H9 (cell line): ENCODE data around the gene VAPA. TPM values are rescaled to one million over a fixed set of nuclear protein-coding genes. Genes with fewer than 3 reads are reported as not detected.

ENCODE experiments used
- DNase-seq: peaks from one replicate; pipeline ENCODE4 v3.0.0-alpha.2; 2017
- H2AFZ ChIP-seq: one replicate; pipeline ENCODE4 v1.6.1; 2013; ENCODE audit warnings: mild to moderate bottlenecking, low read length, control low read depth, moderate library complexity
- H2AK5ac ChIP-seq: 2 replicates; pipeline ENCODE4 v1.6.1; 2013; ENCODE audit warnings: low read length, control low read depth, mixed read lengths; ENCODE audit not compliant: insufficient read length
- H2BK120ac ChIP-seq: one replicate; pipeline ENCODE4 v1.6.1; 2013; ENCODE audit warnings: low read depth, mild to moderate bottlenecking, low read length, control low read depth, inconsistent platforms; ENCODE audit not compliant: poor library complexity, severe bottlenecking
- H2BK12ac ChIP-seq: 2 replicates; pipeline ENCODE4 v1.6.1; 2013; ENCODE audit warnings: low read length, control low read depth, mixed read lengths, low read depth; ENCODE audit not compliant: insufficient read length
- H2BK15ac ChIP-seq: 2 replicates; pipeline ENCODE4 v1.6.1; 2013; ENCODE audit warnings: low read depth, low read length, control low read depth
- H2BK20ac ChIP-seq: one replicate; pipeline ENCODE4 v1.6.1; 2013; ENCODE audit warnings: low read depth, mild to moderate bottlenecking, low read length, control low read depth, inconsistent platforms; ENCODE audit not compliant: poor library complexity, severe bottlenecking
- H2BK5ac ChIP-seq: 2 replicates; pipeline ENCODE4 v1.6.1; 2013; ENCODE audit warnings: low read length, control low read depth, mixed read lengths; ENCODE audit not compliant: insufficient read length
- H3K14ac ChIP-seq: 2 replicates; pipeline ENCODE4 v1.6.1; 2013; ENCODE audit warnings: low read length, control low read depth; ENCODE audit not compliant: insufficient read depth
- H3K18ac ChIP-seq: 2 replicates; pipeline ENCODE4 v1.6.1; 2013; ENCODE audit warnings: low read depth, mild to moderate bottlenecking, mixed read lengths, low read length, control low read depth; ENCODE audit not compliant: insufficient read length
- H3K23ac ChIP-seq: 2 replicates; pipeline ENCODE4 v1.6.1; 2013; ENCODE audit warnings: low read length, control low read depth, mixed read lengths, low read depth; ENCODE audit not compliant: insufficient read length
- H3K23me2 ChIP-seq: 2 replicates; pipeline ENCODE4 v1.6.1; 2013; ENCODE audit warnings: low read depth, mild to moderate bottlenecking, mixed read lengths, low read length, control low read depth; ENCODE audit not compliant: insufficient read length, poor library complexity, severe bottlenecking
- H3K27ac ChIP-seq: 2 replicates; pipeline ENCODE4 v1.5.1; 2013; ENCODE audit warnings: low read length, control low read depth, mixed read lengths, low read depth; ENCODE audit not compliant: insufficient read length
- H3K27me3 ChIP-seq: 2 replicates; pipeline ENCODE4 v1.6.1; 2013; ENCODE audit warnings: low read length, control low read depth, inconsistent platforms; ENCODE audit not compliant: insufficient read depth
- H3K4ac ChIP-seq: 2 replicates; pipeline ENCODE4 v1.6.1; 2013; ENCODE audit warnings: low read depth, mild to moderate bottlenecking, control low read depth, inconsistent platforms, low read length, moderate library complexity
- H3K4me1 ChIP-seq: 2 replicates; pipeline ENCODE4 v1.6.1; 2013; ENCODE audit warnings: low read length, control low read depth, inconsistent platforms; ENCODE audit not compliant: insufficient read depth
- H3K4me2 ChIP-seq: 2 replicates; pipeline ENCODE4 v1.6.1; 2013; ENCODE audit warnings: low read length, control low read depth, mixed read lengths; ENCODE audit not compliant: insufficient read length, insufficient read depth
- H3K56ac ChIP-seq: 2 replicates; pipeline ENCODE4 v1.6.1; 2013; ENCODE audit warnings: low read depth, mild to moderate bottlenecking, mixed read lengths, low read length, control low read depth; ENCODE audit not compliant: insufficient read length
- H3K79me1 ChIP-seq: 2 replicates; pipeline ENCODE4 v1.6.1; 2013; ENCODE audit warnings: low read depth, mild to moderate bottlenecking, moderate library complexity, low read length, control low read depth, inconsistent platforms; ENCODE audit not compliant: insufficient read depth, poor library complexity, severe bottlenecking
- H3K79me2 ChIP-seq: 2 replicates; pipeline ENCODE4 v1.6.1; 2013; ENCODE audit warnings: low read length, control low read depth, inconsistent platforms; ENCODE audit not compliant: insufficient read depth
- H3K9ac ChIP-seq: 2 replicates; pipeline ENCODE4 v1.6.1; 2013; ENCODE audit warnings: low read length, control low read depth, mixed read lengths; ENCODE audit not compliant: insufficient read length; ENCODE audit errors: extremely low read depth
- H3K9me3 ChIP-seq: one replicate; pipeline ENCODE4 v1.6.1; 2013; ENCODE audit warnings: low read depth, low read length, inconsistent platforms; ENCODE audit not compliant: control insufficient read depth
- H3T11ph ChIP-seq: one replicate; pipeline ENCODE4 v1.6.1; 2013; ENCODE audit warnings: mild to moderate bottlenecking, low read length, control low read depth, inconsistent platforms
- H4K20me1 ChIP-seq: one replicate; pipeline ENCODE4 v1.6.1; 2013; ENCODE audit not compliant: control insufficient read depth, insufficient read length, insufficient read depth
- H4K5ac ChIP-seq: 2 replicates; pipeline ENCODE4 v1.6.1; 2013; ENCODE audit warnings: low read depth, mild to moderate bottlenecking, mixed read lengths, low read length, control low read depth; ENCODE audit not compliant: insufficient read length
- H4K8ac ChIP-seq: replicated peaks from 2 replicates; pipeline ENCODE4 v1.6.1; 2013; ENCODE audit warnings: low read length, control low read depth, mixed read lengths, low read depth; ENCODE audit not compliant: insufficient read length
- H4K91ac ChIP-seq: 2 replicates; pipeline ENCODE4 v1.6.1; 2013; ENCODE audit warnings: low read depth, mild to moderate bottlenecking, moderate library complexity, mixed read lengths, low read length, control low read depth; ENCODE audit not compliant: insufficient read length
- H3K27ac Mint-ChIP-seq, 3 experiments: 2 replicates in 2 of 3; 3 replicates in 1 of 3; pipeline ENCODE4 v1.8.0; 2020 to 2021; ENCODE audit warnings: mixed read lengths in 3 of 3, mild to moderate bottlenecking in 1 of 3, moderate library complexity in 1 of 3
- H3K27me3 Mint-ChIP-seq: 2 replicates; pipeline ENCODE4 v1.8.0; 2021; ENCODE audit warnings: low read depth, mild to moderate bottlenecking, moderate library complexity, mixed read lengths
- H3K36me3 Mint-ChIP-seq, 3 experiments: 2 replicates in 2 of 3; 3 replicates in 1 of 3; pipeline ENCODE4 v1.8.0; 2020 to 2021; ENCODE audit warnings: low read depth in 3 of 3, mixed read lengths in 3 of 3; ENCODE audit not compliant: insufficient read depth in 1 of 3
- H3K4me1 Mint-ChIP-seq, 2 experiments: 2 replicates each; pipeline ENCODE4 v1.8.0; 2020; ENCODE audit warnings: mixed read lengths in 2 of 2
- H3K4me3 Mint-ChIP-seq, 2 experiments: 2 replicates in 1 of 2; 3 replicates in 1 of 2; pipeline ENCODE4 v1.8.0; 2020 to 2021; ENCODE audit warnings: mild to moderate bottlenecking in 2 of 2, mixed read lengths in 2 of 2, moderate library complexity in 1 of 2
- H3K9me3 Mint-ChIP-seq, 2 experiments: 2 replicates in 1 of 2; 3 replicates in 1 of 2; pipeline ENCODE4 v1.8.0; 2020; ENCODE audit warnings: mild to moderate bottlenecking in 2 of 2, mixed read lengths in 2 of 2, moderate library complexity in 1 of 2
- WGBS: extraction: QIAGEN DNeasy Blood & Tissue Kit; methylation state at CpG from one replicate; pipeline ENCODE4 v1.1.7; 2013; ENCODE audit warnings: missing lambda C conversion rate, low lambda C conversion rate, mixed read lengths; ENCODE audit not compliant: insufficient read length; ENCODE audit errors: extremely low coverage; 5-methylcytosine and 5-hydroxymethylcytosine counted together
- total RNA-seq: library from RNA; stranded (reverse); gene quantifications from 2 replicates; pipeline ENCODE4 v1.2.1, GENCODE V29; 2021
- TF ChIP-seq, protein P1 (sequence below): fragments of 200-600 bp; sonication (generic); conservative IDR thresholded peaks from 3 replicates; pipeline ENCODE4 v1.8.0; 2021; ENCODE audit warnings: antibody characterized with exemption, mild to moderate bottlenecking

Gene VAPA
- total RNA-seq, 1 experiment from 2014 or later: 141 TPM

DNA sequence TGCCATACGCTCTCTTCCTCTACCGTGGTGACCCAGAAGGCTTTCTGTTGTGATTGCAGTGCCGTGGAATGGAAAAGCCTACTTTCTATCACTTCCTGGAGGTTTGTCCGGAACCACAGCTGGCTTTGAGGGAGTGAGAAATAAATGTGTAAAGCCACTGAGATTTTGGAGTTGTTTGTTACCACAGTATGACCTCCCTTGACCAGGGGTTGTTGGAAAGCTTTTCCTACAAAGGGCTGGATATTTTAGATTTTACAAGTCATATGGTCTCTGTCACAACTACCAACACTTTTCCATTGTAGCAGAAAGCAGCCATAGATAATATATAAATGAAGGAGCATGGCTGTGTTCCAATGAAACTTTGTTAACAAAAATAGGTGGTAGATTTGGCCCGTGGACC lies 70.3 kb downstream of the VAPA start:
- no peaks in the 10 kb centered on the region for H4K20me1 ChIP-seq
- H3K27me3 ChIP-seq: no peaks in the 10 kb centered on the region
- H3K23me2 ChIP-seq: no peaks in the 10 kb centered on the region
- H3K4me1 Mint-ChIP-seq: peaks cover 0 to 4% of the 10 kb centered on the region in 2 experiments; a peak in 1 of 4 replicates
- H4K91ac ChIP-seq: no peak overlapping the region
- no peak overlapping the region for H3K9ac ChIP-seq
- no peak overlapping the region for H4K8ac ChIP-seq
- no peak overlapping the region for H2BK12ac ChIP-seq
- H3K27me3 Mint-ChIP-seq: peaks cover 7% of the 10 kb centered on the region
- no peak overlapping the region for H3K23ac ChIP-seq
- H3K4me2 ChIP-seq: no peak overlapping the region
- no peak overlapping the region for H3K14ac ChIP-seq
- no peak overlapping the region for H2BK120ac ChIP-seq
- H3K36me3 Mint-ChIP-seq: peaks cover 1 to 9% (median 4%) of the 10 kb centered on the region in 3 experiments; a peak in 4 of 7 replicates
- no peak overlapping the region for H3K27ac ChIP-seq
- H3K4ac ChIP-seq: no peak overlapping the region
- H2BK5ac ChIP-seq: no peak overlapping the region
- H3K27ac Mint-ChIP-seq: no peak overlapping the region
- H2AK5ac ChIP-seq: no peak overlapping the region
- peaks cover 12 to 38% of the 10 kb centered on the region in 2 experiments; a peak in 4 of 5 replicates for H3K9me3 Mint-ChIP-seq
- 0 out of 2 replicates have a peak, but pooled peaks cover 1% of the 10 kb centered on the region for H3K79me2 ChIP-seq
- H3K56ac ChIP-seq: no peak overlapping the region
- no peak for DNase-seq
- TF ChIP-seq, protein P1, sequence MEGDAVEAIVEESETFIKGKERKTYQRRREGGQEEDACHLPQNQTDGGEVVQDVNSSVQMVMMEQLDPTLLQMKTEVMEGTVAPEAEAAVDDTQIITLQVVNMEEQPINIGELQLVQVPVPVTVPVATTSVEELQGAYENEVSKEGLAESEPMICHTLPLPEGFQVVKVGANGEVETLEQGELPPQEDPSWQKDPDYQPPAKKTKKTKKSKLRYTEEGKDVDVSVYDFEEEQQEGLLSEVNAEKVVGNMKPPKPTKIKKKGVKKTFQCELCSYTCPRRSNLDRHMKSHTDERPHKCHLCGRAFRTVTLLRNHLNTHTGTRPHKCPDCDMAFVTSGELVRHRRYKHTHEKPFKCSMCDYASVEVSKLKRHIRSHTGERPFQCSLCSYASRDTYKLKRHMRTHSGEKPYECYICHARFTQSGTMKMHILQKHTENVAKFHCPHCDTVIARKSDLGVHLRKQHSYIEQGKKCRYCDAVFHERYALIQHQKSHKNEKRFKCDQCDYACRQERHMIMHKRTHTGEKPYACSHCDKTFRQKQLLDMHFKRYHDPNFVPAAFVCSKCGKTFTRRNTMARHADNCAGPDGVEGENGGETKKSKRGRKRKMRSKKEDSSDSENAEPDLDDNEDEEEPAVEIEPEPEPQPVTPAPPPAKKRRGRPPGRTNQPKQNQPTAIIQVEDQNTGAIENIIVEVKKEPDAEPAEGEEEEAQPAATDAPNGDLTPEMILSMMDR: no peak
- no peak overlapping the region for H4K5ac ChIP-seq
- WGBS: no CpG with 5 or more reads among the region's 5 CpGs
- no peaks in the 10 kb centered on the region for H3K4me1 ChIP-seq
- H3T11ph ChIP-seq: no peak overlapping the region
- no peak overlapping the region for H3K18ac ChIP-seq
- H2AFZ ChIP-seq: no peak overlapping the region
- no peak overlapping the region for H3K4me3 Mint-ChIP-seq
- no peak overlapping the region for H2BK20ac ChIP-seq
- no peak overlapping the region for H2BK15ac ChIP-seq
- no peaks in the 10 kb centered on the region for H3K9me3 ChIP-seq
- H3K79me1 ChIP-seq: no peaks in the 10 kb centered on the region
